Activated T-cell treated with anti-CD3 and anti-CD28 coated beads for 24 hours (primary cell): ENCODE results near the gene SUCLG2.

ENCODE experiments used
- DNase-seq: peaks from one replicate; pipeline ENCODE4 v3.0.0-alpha.2; 2020; ENCODE audit warnings: low read depth

The SUCLG2 gene

GRCh38 chr3:67509471-67510075 lies 144.8 kb downstream of the SUCLG2 start:
- no peak for DNase-seq

- no peak for DNase-seq
Observed at GRCh38 chr3:67507584-67507983, 146.8 kb downstream of the SUCLG2 start.

GRCh38 chr3:67500709-67501108 lies 153.7 kb downstream of the SUCLG2 start:
- DNase-seq: no peak

- no peak for DNase-seq
Observed at GRCh38 chr3:67497746-67498145, 156.7 kb downstream of the SUCLG2 start.

- DNase-seq: no peak
Observed at GRCh38 chr3:67495751-67496150, 158.7 kb downstream of the SUCLG2 start.

GRCh38 chr3:67493808-67494207 lies 160.6 kb downstream of the SUCLG2 start:
- DNase-seq: no peak

- no peak for DNase-seq
Observed at GRCh38 chr3:67490658-67491057, 163.8 kb downstream of the SUCLG2 start.

GRCh38 chr3:67489816-67490215 lies 164.6 kb downstream of the SUCLG2 start:
- DNase-seq: no peak

GRCh38 chr3:67487564-67488114 lies 166.8 kb downstream of the SUCLG2 start:
- DNase-seq: no peak

GRCh38 chr3:67486883-67487282 lies 167.5 kb downstream of the SUCLG2 start:
- DNase-seq: no peak

- DNase-seq: no peak
Observed at GRCh38 chr3:67484085-67484484, 170.3 kb downstream of the SUCLG2 start.

- no peak for DNase-seq
Observed at GRCh38 chr3:67481126-67481525, 173.3 kb downstream of the SUCLG2 start.

- DNase-seq: no peak
Observed at GRCh38 chr3:67478423-67478822, 176.0 kb downstream of the SUCLG2 start.

GRCh38 chr3:67474311-67474710 lies 180.1 kb downstream of the SUCLG2 start:
- no peak for DNase-seq

- no peak for DNase-seq
Observed at GRCh38 chr3:67472674-67473201, 181.7 kb downstream of the SUCLG2 start.

GRCh38 chr3:67470207-67470606 lies 184.2 kb downstream of the SUCLG2 start:
- no peak for DNase-seq

- DNase-seq: no peak
Observed at GRCh38 chr3:67468511-67468910, 185.9 kb downstream of the SUCLG2 start.

GRCh38 chr3:67463656-67464055 lies 190.8 kb downstream of the SUCLG2 start:
- no peak for DNase-seq

- DNase-seq: no peak
Observed at GRCh38 chr3:67462187-67462586, 192.2 kb downstream of the SUCLG2 start.

- DNase-seq: no peak
Observed at GRCh38 chr3:67461667-67462142, 192.7 kb downstream of the SUCLG2 start.

GRCh38 chr3:67460841-67461510 lies 193.4 kb downstream of the SUCLG2 start:
- no peak for DNase-seq

GRCh38 chr3:67459796-67460195 lies 194.6 kb downstream of the SUCLG2 start:
- no peak for DNase-seq

- no peak for DNase-seq
Observed at GRCh38 chr3:67458896-67459530, 195.4 kb downstream of the SUCLG2 start.
